DMS53 treated with DMSO at 0.1 percent for 48 hours (cell line): ENCODE measurements around the gene SUCNR1.
"Not testable (repeated sequence)": the region's sequence is repeated elsewhere in the genome, so short reads cannot be mapped to it uniquely, and the experiment has no call there.

ENCODE experiments used
- DNase-seq: peaks from one replicate; lab custom pipeline; 2025; ENCODE audit not compliant: unreplicated experiment; lab: John Stamatoyannopoulos, UW

Gene SUCNR1

DNA sequence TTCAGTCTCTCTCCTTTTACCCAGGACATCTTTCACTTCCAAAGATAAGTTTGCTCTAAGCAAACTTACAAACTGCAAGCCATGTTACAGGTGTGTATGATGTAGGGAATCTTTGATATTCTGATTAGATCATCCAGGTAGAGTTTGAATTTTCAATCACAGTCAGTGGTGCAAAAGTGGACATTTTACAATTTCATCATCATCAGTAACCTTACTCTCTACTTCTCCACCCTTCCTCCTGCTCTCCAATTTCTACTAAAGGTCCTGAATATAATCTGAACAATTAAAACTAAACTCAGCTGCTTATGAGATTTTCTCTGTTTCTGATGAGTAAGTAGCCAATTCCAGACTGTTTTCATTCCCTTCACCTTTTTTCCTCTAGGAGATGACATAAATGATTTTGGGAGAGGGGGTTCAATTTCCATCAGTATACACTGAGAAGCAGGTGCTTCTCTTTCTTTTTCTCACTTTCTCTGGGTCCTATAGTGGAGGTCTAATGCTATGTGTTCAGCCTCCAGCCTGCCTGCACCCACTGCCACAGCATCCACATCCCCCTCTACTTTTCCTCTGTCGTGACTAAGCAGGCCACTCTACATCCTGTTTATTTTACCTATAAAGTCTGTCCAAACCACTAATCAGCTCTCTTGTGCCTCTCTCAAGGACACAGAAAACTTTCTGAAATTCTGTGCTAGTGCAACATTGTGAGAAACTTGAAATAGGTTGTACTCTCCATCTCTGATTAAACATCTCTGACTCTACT, 27.6 kb downstream of the SUCNR1 start:
- no peak for DNase-seq

GRCh38 chr3:151901644-151902285, 28.3 kb downstream of the SUCNR1 start:
- no peak for DNase-seq

DNA sequence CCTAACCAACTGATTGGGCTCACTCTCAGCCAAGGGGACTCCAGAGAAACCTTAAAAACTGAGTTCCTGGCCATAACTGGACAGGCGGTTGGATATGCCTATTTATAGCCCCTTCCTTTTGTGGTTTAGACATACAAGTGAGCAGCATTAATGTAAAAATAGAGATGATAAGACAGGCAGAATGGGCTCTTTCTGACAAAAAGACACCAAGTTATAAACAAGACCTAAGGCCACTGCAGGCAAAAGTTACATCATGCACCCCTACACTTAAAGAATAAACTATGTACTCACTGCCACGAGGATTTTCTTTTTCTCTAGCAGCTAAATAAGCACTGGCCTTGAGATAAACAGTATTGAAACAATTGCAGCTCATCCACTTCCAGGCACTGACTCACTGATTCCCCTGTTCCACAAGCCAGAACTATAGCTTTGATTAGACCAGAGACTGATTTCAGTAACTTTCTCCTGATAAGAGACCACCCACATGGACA, 30.1 kb downstream of the SUCNR1 start:
- DNase-seq, result no peak

GRCh38 chr3:151905647-151906046, 32.2 kb downstream of the SUCNR1 start:
- no peak for DNase-seq

- DNase-seq, result no peak
Observed at GRCh38 chr3:151906751-151907150, 33.3 kb downstream of the SUCNR1 start.

DNA sequence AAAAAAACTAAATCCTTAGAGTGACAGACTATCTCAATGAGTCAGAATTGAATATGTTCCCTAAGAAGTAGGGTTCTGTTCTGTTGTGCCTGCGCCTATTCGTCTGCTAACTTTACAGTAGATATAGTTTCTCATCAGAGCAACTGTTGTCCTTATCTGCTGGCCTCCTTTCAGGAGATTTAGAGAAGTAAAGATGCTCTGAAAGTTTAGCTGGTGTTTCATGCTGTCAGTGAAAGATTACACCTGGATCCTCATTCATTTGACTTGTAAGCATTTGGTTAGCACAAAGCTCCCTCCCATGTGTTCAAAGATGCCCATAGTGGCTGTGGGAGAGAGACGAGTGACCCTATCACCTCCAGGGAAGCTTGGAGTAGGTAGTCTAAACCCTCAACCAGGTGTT, 35.0 kb downstream of the SUCNR1 start:
- DNase-seq, result no peak

DNA sequence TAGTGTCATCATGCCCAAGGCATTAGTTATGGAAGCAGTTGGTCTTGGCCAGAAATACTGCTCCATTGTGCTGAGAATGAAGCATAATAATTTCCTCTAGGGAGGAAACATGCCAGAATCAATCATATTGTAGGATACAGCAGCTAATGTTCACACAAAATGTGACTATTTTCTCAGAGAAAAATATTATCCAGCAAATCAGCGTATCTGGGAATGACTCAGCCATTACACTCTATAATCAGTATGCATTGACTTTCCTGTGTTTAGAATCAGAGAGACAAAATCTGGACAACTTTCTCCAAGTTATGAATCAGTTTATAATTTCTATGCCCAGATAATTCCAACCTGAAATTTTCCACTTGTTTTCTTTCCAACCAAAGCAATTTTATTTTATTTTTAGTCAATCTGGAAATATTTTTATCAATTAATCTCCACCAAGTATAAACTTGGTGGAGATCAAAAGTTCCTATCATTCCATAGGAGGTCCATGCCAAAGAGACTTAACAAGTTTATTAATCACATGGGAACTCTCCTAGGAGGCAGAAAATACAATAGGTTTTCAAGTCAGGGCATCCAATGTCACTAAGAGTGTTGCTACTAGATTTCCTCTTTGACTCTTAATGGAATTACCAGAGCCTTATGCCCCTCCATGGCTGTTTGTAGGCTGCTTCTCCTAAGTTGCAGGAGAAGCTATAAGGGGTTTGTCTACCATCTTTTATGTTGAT, 36.4 kb downstream of the SUCNR1 start:
- DNase-seq, result no peak

GRCh38 chr3:151911462-151911861, 38.0 kb downstream of the SUCNR1 start:
- no peak for DNase-seq

DNA sequence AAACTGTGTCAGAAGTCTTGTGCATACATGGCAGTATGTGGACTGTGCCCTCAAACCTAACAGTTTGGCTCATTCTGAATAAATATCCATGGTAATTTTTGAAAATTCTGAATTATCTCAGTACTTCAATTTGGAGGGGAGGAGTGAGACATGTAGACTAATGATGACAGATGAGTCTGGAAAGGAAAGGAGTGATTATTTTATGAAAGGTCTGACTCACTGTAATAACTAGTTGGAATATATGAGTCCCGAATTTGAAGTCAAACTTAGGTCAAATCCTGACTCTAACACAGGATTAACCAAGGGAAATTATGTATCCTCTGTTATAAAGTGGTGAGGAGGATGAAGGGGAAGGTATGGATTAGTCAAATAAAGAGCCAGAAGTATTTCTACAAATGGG, 38.6 kb downstream of the SUCNR1 start:
- no peak for DNase-seq

GRCh38 chr3:151916781-151917180, 43.3 kb downstream of the SUCNR1 start:
- DNase-seq, result no peak

DNA sequence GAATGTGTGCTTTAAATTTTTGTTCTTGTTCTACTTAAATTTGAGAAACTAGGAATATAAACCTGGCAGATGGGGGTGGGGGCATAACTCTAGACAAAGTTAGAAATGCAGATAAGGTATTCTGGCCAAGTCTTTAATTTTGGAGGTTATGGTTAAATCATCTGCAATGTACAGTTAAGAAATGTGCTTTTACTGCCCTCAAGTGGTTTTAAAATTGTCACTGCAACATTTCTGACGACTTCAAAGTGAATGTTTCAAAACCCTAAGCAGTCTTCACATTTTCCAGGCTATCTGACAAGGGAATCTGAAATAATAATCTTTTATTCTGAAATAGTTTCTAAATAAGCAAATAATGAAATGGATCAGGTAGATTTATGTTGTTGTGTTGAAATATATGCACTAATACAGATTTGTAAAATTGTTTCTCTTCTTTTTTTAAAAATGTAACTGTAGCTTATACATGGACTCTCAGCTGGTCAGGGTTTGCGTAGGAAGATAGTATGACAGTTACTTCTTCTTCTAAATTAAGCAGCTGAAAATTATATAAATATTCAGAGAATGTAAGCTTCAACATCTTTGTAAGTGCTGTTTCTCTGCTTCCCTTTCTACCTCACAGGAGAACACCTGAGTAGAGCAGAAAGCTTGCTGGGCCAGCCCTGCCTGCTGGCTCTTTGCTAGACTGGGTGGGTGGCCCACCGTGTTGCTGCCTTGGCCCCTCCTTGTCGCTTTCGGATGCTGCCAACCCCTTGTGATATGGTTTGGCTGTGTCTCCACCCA, 45.0 kb downstream of the SUCNR1 start:
- peak; percentile 64 for DNase-seq

GRCh38 chr3:151919030-151919328, 45.5 kb downstream of the SUCNR1 start:
- DNase-seq, result no peak

DNA sequence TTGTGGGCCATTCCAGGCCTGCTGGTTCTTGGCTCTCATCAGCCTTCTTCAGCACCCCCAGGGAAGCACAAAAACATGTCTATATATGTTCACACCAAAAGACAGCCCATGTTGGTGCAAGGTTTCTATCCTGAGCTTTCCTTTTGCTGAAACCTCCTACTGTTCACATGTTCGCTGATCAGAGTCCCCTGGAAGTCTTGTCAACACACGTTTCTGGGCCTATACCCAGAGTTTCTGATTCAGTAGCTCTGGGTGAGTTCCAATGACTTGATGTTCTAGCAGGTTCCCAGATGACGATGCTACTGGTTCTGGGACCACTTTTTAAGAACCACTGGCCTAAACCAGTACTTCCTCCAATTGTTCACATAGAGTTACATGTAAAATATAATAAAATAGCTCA, 46.0 kb downstream of the SUCNR1 start:
- DNase-seq, result no peak

GRCh38 chr3:151923901-151924300, 50.5 kb downstream of the SUCNR1 start:
- DNase-seq, result no peak

DNA sequence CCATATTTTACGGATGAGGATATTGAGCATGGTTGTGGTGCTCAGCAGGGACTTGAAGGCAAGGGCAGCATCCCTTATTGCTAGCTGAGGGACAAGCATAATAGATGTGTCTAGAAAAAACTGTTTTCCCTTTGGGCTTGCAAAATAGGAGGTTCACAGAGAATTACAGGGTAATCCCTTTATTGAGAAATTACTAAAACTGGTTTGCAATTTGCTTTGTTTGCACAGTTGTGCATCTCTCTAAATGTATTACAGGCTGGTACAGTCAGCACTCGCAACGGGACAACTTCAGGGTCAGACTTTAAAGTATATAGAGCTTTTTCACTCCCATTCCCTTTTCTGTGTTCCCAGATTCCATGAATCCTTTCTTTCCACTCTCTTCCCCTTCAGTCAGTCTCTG, 51.3 kb downstream of the SUCNR1 start:
- DNase-seq, result no peak

- no peak for DNase-seq
Observed at GRCh38 chr3:151925419-151925818, 52.0 kb downstream of the SUCNR1 start.

GRCh38 chr3:151925876-151926275, 52.4 kb downstream of the SUCNR1 start:
- DNase-seq, result no peak

- DNase-seq, result no peak
Observed at GRCh38 chr3:151926956-151927355, 53.5 kb downstream of the SUCNR1 start.

DNA sequence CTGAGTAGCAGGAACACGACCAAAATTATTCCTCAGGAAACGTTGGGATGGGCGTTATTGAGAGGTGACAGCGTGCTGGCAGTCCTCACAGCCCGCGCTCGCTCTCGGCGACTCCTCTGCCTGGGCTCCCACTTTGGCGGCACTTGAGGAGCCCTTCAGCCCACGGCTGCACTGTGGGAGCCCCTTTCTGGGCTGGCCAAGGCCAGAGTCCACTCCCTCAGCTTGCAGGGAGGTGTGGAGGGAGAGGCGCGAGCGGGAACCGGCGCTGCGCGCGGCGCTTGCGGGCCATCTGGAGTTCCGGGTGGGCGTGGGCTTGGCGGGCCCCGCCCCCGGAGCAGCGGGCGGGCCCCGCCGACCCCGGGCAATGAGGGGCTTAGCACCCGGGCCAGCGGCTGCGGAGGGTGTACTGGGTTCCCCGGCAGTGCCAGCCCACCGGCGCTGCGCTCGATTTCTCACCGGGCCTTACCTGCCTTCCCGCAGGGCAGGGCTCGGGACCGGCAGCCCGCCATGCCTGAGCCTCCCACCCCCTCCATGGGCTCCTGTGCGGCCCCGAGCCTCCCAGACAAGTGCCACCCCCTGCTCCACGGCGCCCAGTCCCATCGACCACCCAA, 54.6 kb downstream of the SUCNR1 start:
- not testable (repeated sequence) for DNase-seq

GRCh38 chr3:151931171-151931570, 57.7 kb downstream of the SUCNR1 start:
- no peak for DNase-seq
